H1 (cell line): ENCODE data around the gene NBPF1. TPM values are rescaled to one million over a fixed set of nuclear protein-coding genes. Genes with fewer than 3 reads are reported as not detected.
A peak's percentile ranks its signal among the peaks of the same experiment; 100 is the strongest.

Experiments
- CTCF ChIA-PET: fragments of 300-600 bp; sonication (Branson Sonifier 250); formaldehyde crosslinking; loops from one replicate; lab custom pipeline; 2021; ENCODE audit not compliant: partially characterized antibody; lab: Charles Lee
- POLR2A ChIA-PET: fragments of 300-600 bp; sonication (Branson Sonifier 250); formaldehyde crosslinking; loops from one replicate; lab custom pipeline; 2021; ENCODE audit warnings: inconsistent platforms; ENCODE audit not compliant: partially characterized antibody; lab: Charles Lee
- DNase-seq, 2 experiments: peaks; one replicate each; pipeline versions ENCODE4 v3.0.0 to v3.0.0-alpha.2; 2010 to 2022; ENCODE audit warnings: low spot score in 2 of 2, low read depth in 1 of 2, mixed read lengths in 1 of 2
- FAIRE-seq: peaks from 2 replicates; lab custom pipeline; 2011; peaks lifted over from hg19 to GRCh38; lab: Jason Lieb, UNC
- H2AFZ ChIP-seq: 2 replicates; pipeline ENCODE4 v1.8.1; 2012; ENCODE audit warnings: low read length, inconsistent platforms
- H2AK5ac ChIP-seq: 2 replicates; pipeline ENCODE4 v1.6.1; 2013; ENCODE audit warnings: low read depth, low read length
- H2BK120ac ChIP-seq: replicated peaks from 2 replicates; pipeline ENCODE3; 2013; ENCODE audit warnings: low read depth, low read length, inconsistent platforms
- H2BK12ac ChIP-seq: 2 replicates; pipeline ENCODE4 v1.6.1; 2013; ENCODE audit warnings: low read depth, low read length
- H2BK15ac ChIP-seq: 2 replicates; pipeline ENCODE4 v1.6.1; 2013; ENCODE audit warnings: low read length
- H2BK20ac ChIP-seq: 2 replicates; pipeline ENCODE4 v1.6.1; 2013; ENCODE audit warnings: low read length
- H2BK5ac ChIP-seq: 2 replicates; pipeline ENCODE4 v1.6.1; 2013; ENCODE audit warnings: low read depth, low read length
- H3K14ac ChIP-seq: 2 replicates; pipeline ENCODE4 v1.6.1; 2013; ENCODE audit warnings: inconsistent platforms; ENCODE audit not compliant: insufficient read length
- H3K18ac ChIP-seq: 2 replicates; pipeline ENCODE4 v1.6.1; 2013; ENCODE audit warnings: low read length; ENCODE audit errors: extremely low read depth
- H3K23ac ChIP-seq: 2 replicates; pipeline ENCODE4 v1.6.1; 2013; ENCODE audit warnings: inconsistent platforms; ENCODE audit not compliant: insufficient read length
- H3K23me2 ChIP-seq: 2 replicates; pipeline ENCODE4 v1.6.1; 2013; ENCODE audit warnings: low read depth, low read length
- H3K27ac ChIP-seq: 2 replicates; pipeline ENCODE4 v1.6.1; 2011; ENCODE audit warnings: low read depth, low read length, inconsistent platforms
- H3K27me3 ChIP-seq, 4 experiments: replicated peaks in 1 of 4; 1 replicate in 1 of 4; 2 replicates in 3 of 4; pipeline versions ENCODE4 v1.6.1 to v1.8.1; 2011 to 2013; ENCODE audit warnings: low read length in 3 of 4, mild to moderate bottlenecking in 3 of 4, inconsistent platforms in 2 of 4, mixed read lengths in 2 of 4, moderate library complexity in 1 of 4; ENCODE audit not compliant: control insufficient read depth in 3 of 4, insufficient read depth in 3 of 4; ENCODE audit errors: extremely low read depth in 1 of 4
- H3K36me3 ChIP-seq, 4 experiments: 2 replicates each; pipeline versions ENCODE4 v1.6.1 to v1.8.1; 2011 to 2013; ENCODE audit warnings: mild to moderate bottlenecking in 4 of 4, low read length in 3 of 4, moderate library complexity in 2 of 4, control low read depth in 1 of 4, inconsistent platforms in 1 of 4; ENCODE audit not compliant: insufficient read depth in 4 of 4, control insufficient read depth in 2 of 4
- H3K4ac ChIP-seq: replicated peaks from 2 replicates; pipeline ENCODE3; 2013; ENCODE audit warnings: low read length, low read depth, mixed read lengths, inconsistent platforms; ENCODE audit not compliant: insufficient read length
- H3K4me1 ChIP-seq, 4 experiments: replicated peaks in 1 of 4; 1 replicate in 1 of 4; 2 replicates in 3 of 4; pipeline versions ENCODE4 v1.6.1 to v1.8.1; 2011 to 2013; ENCODE audit warnings: low read length in 3 of 4, inconsistent platforms in 2 of 4, mixed read lengths in 1 of 4; ENCODE audit not compliant: insufficient read depth in 4 of 4, control insufficient read depth in 3 of 4
- H3K4me2 ChIP-seq, 2 experiments: 2 replicates each; pipeline versions ENCODE4 v1.6.1 to v1.8.1; 2011 to 2013; ENCODE audit warnings: low read depth in 2 of 2, low read length in 2 of 2, control low read depth in 1 of 2, inconsistent platforms in 1 of 2, mild to moderate bottlenecking in 1 of 2; ENCODE audit not compliant: insufficient read depth in 1 of 2
- H3K4me3 ChIP-seq, 4 experiments: fragments of 200-600, 300-600 bp in 1 of 4; sonication (generic), shearing (Covaris generic), sonication (Bioruptor Twin) in 1 of 4; 2 replicates each; pipeline versions ENCODE4 v1.5.1 to v1.8.1; 2011 to 2016; ENCODE audit warnings: low read length in 4 of 4, low read depth in 3 of 4, control low read depth in 2 of 4, inconsistent platforms in 2 of 4, mild to moderate bottlenecking in 2 of 4, mixed read lengths in 1 of 4, moderate library complexity in 1 of 4; ENCODE audit not compliant: insufficient read depth in 2 of 4; ENCODE audit errors: extremely low read depth in 1 of 4
- H3K56ac ChIP-seq: replicated peaks from 2 replicates; pipeline ENCODE3; 2013; ENCODE audit warnings: low read depth, mild to moderate bottlenecking, mixed read lengths, low read length, inconsistent platforms; ENCODE audit not compliant: insufficient read length
- H3K79me1 ChIP-seq: 2 replicates; pipeline ENCODE4 v1.6.1; 2013; ENCODE audit warnings: low read depth, low read length, control low read depth
- H3K79me2 ChIP-seq, 2 experiments: 2 replicates each; pipeline versions ENCODE4 v1.6.1 to v1.8.1; 2012 to 2013; ENCODE audit warnings: low read length in 2 of 2, mild to moderate bottlenecking in 2 of 2, inconsistent platforms in 1 of 2; ENCODE audit not compliant: insufficient read depth in 2 of 2, control insufficient read depth in 1 of 2
- H3K9ac ChIP-seq, 4 experiments: replicated peaks in 1 of 4; 1 replicate in 1 of 4; 2 replicates in 3 of 4; pipeline versions ENCODE4 v1.6.1 to v1.8.1; 2011 to 2013; ENCODE audit warnings: low read depth in 3 of 4, low read length in 3 of 4, control low read depth in 2 of 4, mild to moderate bottlenecking in 2 of 4, moderate library complexity in 2 of 4, inconsistent platforms in 1 of 4; ENCODE audit errors: extremely low read depth in 1 of 4
- H3K9me3 ChIP-seq, 2 experiments: 2 replicates each; pipeline versions ENCODE4 v1.6.1 to v1.8.1; 2012 to 2013; ENCODE audit warnings: mild to moderate bottlenecking in 2 of 2, moderate library complexity in 2 of 2, control low read depth in 1 of 2, inconsistent platforms in 1 of 2, low read depth in 1 of 2, low read length in 1 of 2, mixed read lengths in 1 of 2; ENCODE audit not compliant: insufficient read depth in 2 of 2
- H4K20me1 ChIP-seq, 2 experiments: replicated peaks in 1 of 2; 2 replicates each; pipeline versions ENCODE3 to v1.8.1; 2011 to 2013; ENCODE audit warnings: inconsistent platforms in 2 of 2, low read length in 2 of 2, mild to moderate bottlenecking in 1 of 2; ENCODE audit not compliant: insufficient read depth in 2 of 2, control insufficient read depth in 1 of 2
- H4K5ac ChIP-seq: 2 replicates; pipeline ENCODE4 v1.6.1; 2013; ENCODE audit warnings: low read length, low read depth, mixed read lengths, inconsistent platforms; ENCODE audit not compliant: insufficient read length
- H4K8ac ChIP-seq: 2 replicates; pipeline ENCODE4 v1.8.0; 2013; ENCODE audit warnings: mild to moderate bottlenecking, moderate library complexity, low read length, inconsistent platforms; ENCODE audit not compliant: insufficient read depth; ENCODE audit errors: extremely low read depth
- H4K91ac ChIP-seq: replicated peaks from 2 replicates; pipeline ENCODE3; 2013; ENCODE audit warnings: low read length, mixed read lengths, inconsistent platforms; ENCODE audit not compliant: insufficient read length
- POLR2AphosphoS5 ChIP-seq: IDR thresholded peaks from 2 replicates; pipeline ENCODE4 v1.6.1; 2011; ENCODE audit warnings: low read depth, low read length
- YY1 ChIP-seq: IDR thresholded peaks from 2 replicates; pipeline ENCODE4 v1.6.1; 2011; ENCODE audit warnings: low read depth, mild to moderate bottlenecking, low read length
- WGBS, 2 experiments: shearing (Covaris generic) in 1 of 2; methylation state at CpG; one replicate each; pipeline versions ENCODE4 v1.1.6 to v1.1.7; 2013 to 2015; ENCODE audit warnings: low lambda C conversion rate in 2 of 2, mixed read lengths in 2 of 2, inconsistent platforms in 1 of 2, low coverage in 1 of 2, missing lambda C conversion rate in 1 of 2; ENCODE audit not compliant: insufficient replicate concordance in 2 of 2, insufficient coverage in 1 of 2, insufficient read length in 1 of 2; ENCODE audit errors: extremely low coverage in 1 of 2, missing lambda C conversion rate in 1 of 2; 5-methylcytosine and 5-hydroxymethylcytosine counted together
- polyA plus RNA-seq, 7 experiments: library from polyadenylated mRNA; depleted of rRNA in 3 of 7; stranded (reverse) in 5 of 7; unstranded in 2 of 7; fragments of >200 nt in 5 of 7; fragments of 200-250 nt in 2 of 7; gene quantifications; 1 replicate in 5 of 7; 2 replicates in 1 of 7; 4 replicates in 1 of 7; pipeline versions ENCODE4 v1.2.1 to v1.2.3, GENCODE V29; 2011 to 2013; ENCODE audit warnings: missing spikeins in 2 of 7, mixed read lengths in 2 of 7
- total RNA-seq: library from RNA; stranded (reverse); fragmentation: NEBNext Ultra II Directional; extraction: Animal tissue kit (Norgen Biotek cat#: 25700); gene quantifications from 2 replicates; pipeline ENCODE4 v1.2.1, GENCODE V29; 2021

The NBPF1 gene
- total and polyA plus RNA-seq, 2 of the 8 experiments (the other 6 are each of a cell fraction or from before 2014, with no cell fraction given), result 9.6 to 19.3 TPM

GRCh38 chr1:16617114-16617631 is 3.8 kb upstream of the NBPF1 start:
- H3K9ac ChIP-seq, result no peak overlapping the region
- no peak overlapping the region for H3K18ac ChIP-seq

More at GRCh38 chr1:16617114-16617631, 3.8 kb upstream of the NBPF1 start:
- peaks cover 12% of the 10 kb centered on the region; the same call in 1 of the 2 replicates for H3K23me2 ChIP-seq
- H3K4me3 ChIP-seq, result no peak overlapping the region
- no peak overlapping the region for H3K27ac ChIP-seq
- H3K23ac ChIP-seq, result no peak overlapping the region
- WGBS, 2 experiments, result 89% methylated on average over 20 of the region's 20 CpGs; no CpG with 5 or more reads in 1 of the 2 experiments
- peaks cover 0 to 8% (median 2%) of the 10 kb centered on the region in 4 experiments; a peak in 3 of 7 replicates for H3K4me1 ChIP-seq
- H2BK20ac ChIP-seq, result no peak overlapping the region
- H2BK12ac ChIP-seq, result no peak overlapping the region
- ChIA-PET POLR2A (interaction anchor here (1.4 to 2.7 kb wide), 4 partner anchors 9 to 335 kb away, joined by 5 to 12 read pairs (median 8); no protein-coding TSS in a partner anchor), CTCF (interaction anchor here (1.0 to 20.3 kb wide), 7 partner anchors 6 to 177 kb away, joined by 3 to 611 read pairs (median 16); partner anchors contain the start of gene NECAP2)
- DNase-seq (peak in 1 of 2 experiments; percentile 60), FAIRE-seq (no peak)
- no peak overlapping the region for H2AK5ac ChIP-seq
- no peaks in the 10 kb centered on the region for H3K9me3 ChIP-seq
- H3K79me1 ChIP-seq, result no peaks in the 10 kb centered on the region
- no peak overlapping the region for H3K56ac ChIP-seq
- no peaks in the 10 kb centered on the region for H3K36me3 ChIP-seq
- H2AFZ ChIP-seq, result no peak overlapping the region
- H4K20me1 ChIP-seq, result no peaks in the 10 kb centered on the region
- H2BK5ac ChIP-seq, result 0 out of 2 replicates have a peak overlapping the region, but pooled peaks have one; percentile 11
- H4K5ac ChIP-seq, result no peak overlapping the region
- no peak overlapping the region for H3K14ac ChIP-seq
- H2BK15ac ChIP-seq, result no peak overlapping the region
- H2BK120ac ChIP-seq, result no peak overlapping the region
- H3K4ac ChIP-seq, result no peak overlapping the region
- H3K27me3 ChIP-seq, result peaks cover 6 to 23% (median 19%) of the 10 kb centered on the region in 4 experiments
- H4K91ac ChIP-seq, result no peak overlapping the region
- H3K79me2 ChIP-seq, result no peaks in the 10 kb centered on the region
- no peak for TF ChIP-seq YY1
- peak; percentile 65; the same call in 1 of the 2 replicates for TF ChIP-seq POLR2AphosphoS5
- H4K8ac ChIP-seq, result no peak overlapping the region
- no peak overlapping the region for H3K4me2 ChIP-seq
